ENCODE data around the gene SRPX.

Gene SRPX

DNA sequence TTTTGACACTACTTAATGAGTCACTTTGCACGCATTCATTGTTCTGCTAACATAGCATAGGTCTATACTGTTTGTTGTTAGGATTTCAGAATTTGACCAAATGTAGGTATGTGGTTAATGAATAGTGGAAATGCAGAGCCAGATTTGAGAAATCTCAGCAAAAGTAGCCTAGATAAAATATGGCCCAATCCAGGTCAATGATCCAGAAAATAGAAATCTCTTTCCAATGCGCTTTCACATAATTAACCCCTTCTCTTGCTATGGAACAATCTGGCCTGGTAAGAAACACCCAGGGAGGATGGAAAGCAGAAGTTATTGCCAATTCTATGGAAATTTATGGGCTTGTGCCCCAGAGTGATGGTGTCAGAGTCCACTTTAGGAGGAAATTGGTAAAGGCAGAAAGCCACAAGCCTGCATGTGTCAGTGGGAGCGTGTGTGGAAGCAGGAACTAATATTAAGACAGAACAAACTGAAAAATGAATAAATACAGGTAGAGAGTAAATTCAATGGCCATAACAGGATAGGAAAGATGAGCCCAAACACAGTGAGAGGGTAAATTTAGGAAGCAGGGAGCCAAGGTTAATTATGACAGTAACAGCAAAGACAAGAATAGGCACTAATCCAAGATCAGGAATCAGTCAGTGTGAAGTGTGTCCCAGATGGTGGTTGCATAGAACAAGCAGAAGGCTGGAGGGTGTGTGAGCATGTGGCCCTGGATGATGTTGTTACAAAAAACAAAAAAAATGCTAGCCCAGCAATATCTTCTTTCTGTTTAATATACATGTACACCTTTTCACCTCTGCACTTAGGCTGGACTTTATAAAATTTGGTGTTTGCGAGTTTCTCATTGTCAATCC lies 111.4 kb downstream of the SRPX start:
- H3K27ac ChIP-seq (ENCODE audit: low read length, poor library complexity, severe bottlenecking) = no peak overlapping the region
- no peak overlapping the region for H3K18ac ChIP-seq (ENCODE audit: low read depth in 1 of 2, low read length in 2 of 2)
- no peaks in the 10 kb centered on the region for H3K79me1 ChIP-seq (replicated peaks; ENCODE audit: low read length, poor library complexity, severe bottlenecking)
- no peak overlapping the region for H2AK5ac ChIP-seq (ENCODE audit: low read length, severe bottlenecking)
- 100% methylated on average over 1 of the region's 4 CpGs for WGBS
- no peak overlapping the region for H2BK12ac ChIP-seq (ENCODE audit: low read length in 2 of 2)
- H3K27me3 ChIP-seq (ENCODE audit: control insufficient read depth in 1 of 2, insufficient read depth in 1 of 2, low read length in 2 of 2) = peaks cover 0 to 6% of the 10 kb centered on the region in 2 experiments
- H2BK15ac ChIP-seq (ENCODE audit: low read depth, poor library complexity, severe bottlenecking) = no peak overlapping the region
- H3K14ac ChIP-seq (ENCODE audit: low read length in 2 of 2) = no peak overlapping the region
- no peak overlapping the region for H3K4me3 ChIP-seq (ENCODE audit: insufficient read depth in 1 of 2, low read depth in 1 of 2, low read length in 2 of 2)
- H3K9me3 ChIP-seq (ENCODE audit: control insufficient read depth, low read length) = no peaks in the 10 kb centered on the region
- no peak overlapping the region for H3K23ac ChIP-seq (ENCODE audit: low read length in 2 of 2)
- no peak overlapping the region for H2BK5ac ChIP-seq (ENCODE audit: low read depth, low read length, poor library complexity, severe bottlenecking)
- no peaks in the 10 kb centered on the region for H3K36me3 ChIP-seq (ENCODE audit: control insufficient read depth in 1 of 2, insufficient read depth in 2 of 2, low read depth in 1 of 2, low read length in 2 of 2)
- H4K91ac ChIP-seq (ENCODE audit: low read length) = no peak overlapping the region
- H3K4ac ChIP-seq (ENCODE audit: low read depth in 1 of 2, low read length in 2 of 2) = no peak overlapping the region
- H3K9ac ChIP-seq (ENCODE audit: low read length) = no peak overlapping the region
- no peak overlapping the region for H2AFZ ChIP-seq (ENCODE audit: low read depth, low read length)
- no peak overlapping the region for H4K8ac ChIP-seq (ENCODE audit: low read length)
- no peak for DNase-seq
- H3K4me2 ChIP-seq (ENCODE audit: low read length, poor library complexity, severe bottlenecking) = no peak overlapping the region
- no peaks in the 10 kb centered on the region for H3K4me1 ChIP-seq (ENCODE audit: control insufficient read depth, insufficient read depth, low read depth, low read length)
- no peak overlapping the region for H2BK120ac ChIP-seq (ENCODE audit: low read depth, low read length)

DNA sequence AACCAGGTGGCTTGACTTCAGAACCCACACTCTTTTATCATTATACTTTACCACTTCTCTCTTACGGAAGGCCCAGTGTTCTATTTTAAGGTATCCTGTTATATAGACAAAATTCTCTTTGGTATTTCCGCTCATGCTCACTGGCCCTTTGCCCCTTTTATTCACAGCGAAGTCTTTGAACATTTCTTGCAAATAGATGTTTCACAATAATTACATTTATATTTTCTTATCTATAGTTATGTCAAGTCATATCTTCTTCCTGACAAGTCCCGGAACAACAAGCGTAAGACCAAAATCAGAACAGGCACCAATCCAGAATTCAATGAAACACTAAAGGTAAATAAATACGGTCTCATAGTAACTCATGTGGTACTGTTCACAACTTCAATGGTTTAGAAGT lies 112.3 kb downstream of the SRPX start:
- no peaks in the 10 kb centered on the region for H3K9me3 ChIP-seq (ENCODE audit: control insufficient read depth, low read length)
- H3K36me3 ChIP-seq (ENCODE audit: control insufficient read depth in 1 of 2, insufficient read depth in 2 of 2, low read depth in 1 of 2, low read length in 2 of 2) = no peaks in the 10 kb centered on the region
- H3K4me1 ChIP-seq (ENCODE audit: control insufficient read depth, insufficient read depth, low read depth, low read length) = no peaks in the 10 kb centered on the region
- H2BK15ac ChIP-seq (ENCODE audit: low read depth, poor library complexity, severe bottlenecking) = no peak overlapping the region
- H3K18ac ChIP-seq (ENCODE audit: low read depth in 1 of 2, low read length in 2 of 2) = no peak overlapping the region
- no peak overlapping the region for H3K4ac ChIP-seq (ENCODE audit: low read depth in 1 of 2, low read length in 2 of 2)
- H4K91ac ChIP-seq (ENCODE audit: low read length) = no peak overlapping the region
- H2BK120ac ChIP-seq (ENCODE audit: low read depth, low read length) = no peak overlapping the region
- H2AK5ac ChIP-seq (ENCODE audit: low read length, severe bottlenecking) = no peak overlapping the region
- no peak for DNase-seq
- H4K8ac ChIP-seq (ENCODE audit: low read length) = no peak overlapping the region
- peaks cover 0 to 6% of the 10 kb centered on the region in 2 experiments for H3K27me3 ChIP-seq (ENCODE audit: control insufficient read depth in 1 of 2, insufficient read depth in 1 of 2, low read length in 2 of 2)
- H3K79me1 ChIP-seq (replicated peaks; ENCODE audit: low read length, poor library complexity, severe bottlenecking) = no peaks in the 10 kb centered on the region
- no peak overlapping the region for H3K4me2 ChIP-seq (ENCODE audit: low read length, poor library complexity, severe bottlenecking)
- no peak overlapping the region for H3K14ac ChIP-seq (ENCODE audit: low read length in 2 of 2)
- H2BK5ac ChIP-seq (ENCODE audit: low read depth, low read length, poor library complexity, severe bottlenecking) = no peak overlapping the region
- no peak overlapping the region for H3K4me3 ChIP-seq (ENCODE audit: insufficient read depth in 1 of 2, low read depth in 1 of 2, low read length in 2 of 2)
- no peak overlapping the region for H3K27ac ChIP-seq (ENCODE audit: low read length, poor library complexity, severe bottlenecking)
- no peak overlapping the region for H2BK12ac ChIP-seq (ENCODE audit: low read length in 2 of 2)
- no peak overlapping the region for H3K9ac ChIP-seq (ENCODE audit: low read length)
- H2AFZ ChIP-seq (ENCODE audit: low read depth, low read length) = no peak overlapping the region
- 100% methylated on average over 2 of the region's 6 CpGs for WGBS
- no peak overlapping the region for H3K23ac ChIP-seq (ENCODE audit: low read length in 2 of 2)

DNA sequence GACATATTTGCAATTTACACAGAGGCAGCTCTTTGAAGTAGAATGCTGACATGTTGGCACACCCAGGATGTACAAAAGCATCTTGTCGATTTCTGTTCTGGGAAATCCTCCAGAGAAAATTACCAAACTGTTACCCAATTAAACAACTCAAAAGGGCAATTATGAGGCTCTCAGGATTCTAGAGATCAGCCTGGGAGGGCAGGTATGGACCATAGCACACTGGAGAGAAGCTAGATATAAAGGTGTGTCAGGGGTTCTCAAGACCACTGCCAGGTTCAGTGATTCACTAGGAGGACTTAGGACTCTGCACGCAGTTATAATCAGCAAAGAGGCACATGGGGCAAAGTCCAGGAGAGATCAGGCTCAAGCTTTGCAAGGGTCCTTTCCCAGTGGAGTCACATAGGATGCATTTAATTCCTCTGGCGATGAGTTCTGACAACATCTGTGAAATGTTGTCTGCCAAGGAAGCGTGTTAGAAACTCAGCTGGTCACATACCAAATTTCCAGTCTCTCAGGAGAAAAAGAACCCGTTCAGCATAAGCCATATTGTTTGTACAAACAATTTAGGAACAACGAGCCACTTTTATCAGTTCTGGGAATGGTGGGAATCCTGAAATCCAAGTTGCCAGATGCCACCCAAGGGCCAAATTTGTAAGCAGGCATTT lies 113.5 kb downstream of the SRPX start:
- H3K4me2 ChIP-seq (ENCODE audit: low read length, poor library complexity, severe bottlenecking) = no peak overlapping the region
- no peak overlapping the region for H4K8ac ChIP-seq (ENCODE audit: low read length)
- H2BK12ac ChIP-seq (ENCODE audit: low read length in 2 of 2) = no peak overlapping the region
- H3K4me3 ChIP-seq (ENCODE audit: insufficient read depth in 1 of 2, low read depth in 1 of 2, low read length in 2 of 2) = no peak overlapping the region
- no peak overlapping the region for H2BK5ac ChIP-seq (ENCODE audit: low read depth, low read length, poor library complexity, severe bottlenecking)
- no peak overlapping the region for H2BK120ac ChIP-seq (ENCODE audit: low read depth, low read length)
- no peak overlapping the region for H3K4ac ChIP-seq (ENCODE audit: low read depth in 1 of 2, low read length in 2 of 2)
- no peaks in the 10 kb centered on the region for H3K4me1 ChIP-seq (ENCODE audit: control insufficient read depth, insufficient read depth, low read depth, low read length)
- 78% methylated on average over 3 of the region's 6 CpGs for WGBS
- no peak overlapping the region for H2AK5ac ChIP-seq (ENCODE audit: low read length, severe bottlenecking)
- H3K23ac ChIP-seq (ENCODE audit: low read length in 2 of 2) = no peak overlapping the region
- no peak overlapping the region for H4K91ac ChIP-seq (ENCODE audit: low read length)
- H3K79me1 ChIP-seq (replicated peaks; ENCODE audit: low read length, poor library complexity, severe bottlenecking) = no peaks in the 10 kb centered on the region
- H3K18ac ChIP-seq (ENCODE audit: low read depth in 1 of 2, low read length in 2 of 2) = no peak overlapping the region
- no peak overlapping the region for H3K14ac ChIP-seq (ENCODE audit: low read length in 2 of 2)
- DNase-seq = no peak
- H3K36me3 ChIP-seq (ENCODE audit: control insufficient read depth in 1 of 2, insufficient read depth in 2 of 2, low read depth in 1 of 2, low read length in 2 of 2) = no peaks in the 10 kb centered on the region
- no peak overlapping the region for H3K27ac ChIP-seq (ENCODE audit: low read length, poor library complexity, severe bottlenecking)
- H2BK15ac ChIP-seq (ENCODE audit: low read depth, poor library complexity, severe bottlenecking) = no peak overlapping the region
- no peak overlapping the region for H3K9ac ChIP-seq (ENCODE audit: low read length)
- H3K9me3 ChIP-seq (ENCODE audit: control insufficient read depth, low read length) = no peaks in the 10 kb centered on the region
- no peak overlapping the region for H2AFZ ChIP-seq (ENCODE audit: low read depth, low read length)
- peaks cover 0 to under 1% of the 10 kb centered on the region in 2 experiments for H3K27me3 ChIP-seq (ENCODE audit: control insufficient read depth in 1 of 2, insufficient read depth in 1 of 2, low read length in 2 of 2)

DNA sequence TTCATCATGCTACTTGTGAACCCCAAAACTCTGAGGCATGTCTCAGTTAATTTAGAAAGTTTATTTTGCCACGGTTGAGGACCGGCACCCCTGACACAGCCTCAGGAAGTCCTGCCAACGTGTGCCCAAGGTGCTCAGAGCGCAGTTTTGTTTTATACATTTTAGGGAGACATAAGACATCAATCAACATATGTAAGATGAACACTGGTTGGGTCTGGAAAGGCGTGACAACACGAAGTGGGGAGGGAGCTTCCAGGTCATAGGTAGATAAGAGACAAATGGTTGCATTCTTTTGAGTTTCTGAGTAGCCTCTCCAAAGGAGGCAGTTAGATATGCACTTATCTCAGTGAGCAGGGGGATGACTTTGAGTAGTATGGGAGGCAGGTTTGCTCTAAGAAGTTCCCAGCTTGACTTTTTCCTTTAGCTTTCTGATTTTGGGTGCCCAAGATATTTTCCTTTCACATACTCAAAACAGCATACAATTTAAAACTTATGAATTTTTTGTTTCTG lies 115.4 kb downstream of the SRPX start:
- DNase-seq = no peak
- H2AFZ ChIP-seq (ENCODE audit: low read depth, low read length) = no peak overlapping the region
- H3K36me3 ChIP-seq (ENCODE audit: control insufficient read depth in 1 of 2, insufficient read depth in 2 of 2, low read depth in 1 of 2, low read length in 2 of 2) = no peaks in the 10 kb centered on the region
- no peak overlapping the region for H3K18ac ChIP-seq (ENCODE audit: low read depth in 1 of 2, low read length in 2 of 2)
- no peak overlapping the region for H2BK15ac ChIP-seq (ENCODE audit: low read depth, poor library complexity, severe bottlenecking)
- H2BK12ac ChIP-seq (ENCODE audit: low read length in 2 of 2) = no peak overlapping the region
- no peak overlapping the region for H3K27ac ChIP-seq (ENCODE audit: low read length, poor library complexity, severe bottlenecking)
- no peak overlapping the region for H3K14ac ChIP-seq (ENCODE audit: low read length in 2 of 2)
- no peak overlapping the region for H4K91ac ChIP-seq (ENCODE audit: low read length)
- H3K4me1 ChIP-seq (ENCODE audit: control insufficient read depth, insufficient read depth, low read depth, low read length) = no peaks in the 10 kb centered on the region
- H3K4me2 ChIP-seq (ENCODE audit: low read length, poor library complexity, severe bottlenecking) = no peak overlapping the region
- no peak overlapping the region for H2BK120ac ChIP-seq (ENCODE audit: low read depth, low read length)
- H3K79me1 ChIP-seq (replicated peaks; ENCODE audit: low read length, poor library complexity, severe bottlenecking) = no peaks in the 10 kb centered on the region
- H3K4ac ChIP-seq (ENCODE audit: low read depth in 1 of 2, low read length in 2 of 2) = no peak overlapping the region
- no peak overlapping the region for H4K8ac ChIP-seq (ENCODE audit: low read length)
- H3K23ac ChIP-seq (ENCODE audit: low read length in 2 of 2) = no peak overlapping the region
- H2AK5ac ChIP-seq (ENCODE audit: low read length, severe bottlenecking) = no peak overlapping the region
- no peaks in the 10 kb centered on the region for H3K27me3 ChIP-seq (ENCODE audit: control insufficient read depth in 1 of 2, insufficient read depth in 1 of 2, low read length in 2 of 2)
- H2BK5ac ChIP-seq (ENCODE audit: low read depth, low read length, poor library complexity, severe bottlenecking) = no peak overlapping the region
- WGBS = 59% methylated on average over 2 of the region's 6 CpGs
- H3K4me3 ChIP-seq (ENCODE audit: insufficient read depth in 1 of 2, low read depth in 1 of 2, low read length in 2 of 2) = no peak overlapping the region
- H3K9me3 ChIP-seq (ENCODE audit: control insufficient read depth, low read length) = peaks cover 3% of the 10 kb centered on the region
- H3K9ac ChIP-seq (ENCODE audit: low read length) = no peak overlapping the region

Measured in mesenchymal stem cell (in vitro differentiated cells and primary cell).